NCI-H226 (cell line): Measurements from ENCODE around the gene BCLAF3.

Experiments used
- DNase-seq: peaks from one replicate; pipeline ENCODE4 v3.0.0-alpha.2; 2015

The BCLAF3 gene

GRCh38 chrX:19990556-19991349 is at the start of gene BCLAF3:
BCLAF3 (minus strand) TSS chrX:19991061; CDS start chrX:19970264, 20,797 bp downstream.
- peak; percentile 77 for DNase-seq

- DNase-seq: no peak
Measured at GRCh38 chrX:20038966-20039365, 48.1 kb upstream of the BCLAF3 start.

- DNase-seq: no peak
Measured at GRCh38 chrX:20037186-20037585, 46.3 kb upstream of the BCLAF3 start.

- no peak for DNase-seq
Measured at GRCh38 chrX:20032201-20032600, 41.3 kb upstream of the BCLAF3 start.

GRCh38 chrX:20029728-20030127 is 38.9 kb upstream of the BCLAF3 start:
- no peak for DNase-seq

GRCh38 chrX:20028588-20028987 is 37.7 kb upstream of the BCLAF3 start:
- no peak for DNase-seq

GRCh38 chrX:20026278-20026677 is 35.4 kb upstream of the BCLAF3 start:
- peak; percentile 48 for DNase-seq

GRCh38 chrX:20019672-20020365 is 29.0 kb upstream of the BCLAF3 start:
- DNase-seq: no peak

- DNase-seq: no peak
Measured at GRCh38 chrX:20016616-20016945, 25.7 kb upstream of the BCLAF3 start.

- DNase-seq: no peak
Measured at GRCh38 chrX:20015945-20016615, 25.2 kb upstream of the BCLAF3 start.

- no peak for DNase-seq
Measured at GRCh38 chrX:20015422-20015821, 24.6 kb upstream of the BCLAF3 start.

- DNase-seq: no peak
Measured at GRCh38 chrX:20011608-20012007, 20.7 kb upstream of the BCLAF3 start.

- DNase-seq: no peak
Measured at GRCh38 chrX:20007962-20008622, 17.2 kb upstream of the BCLAF3 start.

GRCh38 chrX:20005883-20006282 is 15.0 kb upstream of the BCLAF3 start:
- no peak for DNase-seq

- DNase-seq: no peak
Measured at GRCh38 chrX:20001588-20001987, 10.7 kb upstream of the BCLAF3 start.

GRCh38 chrX:19991350-19991718 is 473 bp upstream of the BCLAF3 start:
- no peak for DNase-seq

GRCh38 chrX:19990151-19990555 is 708 bp downstream of the BCLAF3 start:
- DNase-seq: no peak

GRCh38 chrX:19987856-19988255 is 3.0 kb downstream of the BCLAF3 start:
- no peak for DNase-seq

GRCh38 chrX:19986531-19986930 is 4.3 kb downstream of the BCLAF3 start:
- no peak for DNase-seq

- no peak for DNase-seq
Measured at GRCh38 chrX:19981947-19982346, 8.9 kb downstream of the BCLAF3 start.

GRCh38 chrX:19975845-19976244 is 15.0 kb downstream of the BCLAF3 start:
- no peak for DNase-seq

- DNase-seq: no peak
Measured at GRCh38 chrX:19972984-19973383, 17.9 kb downstream of the BCLAF3 start.

- no peak for DNase-seq
Measured at GRCh38 chrX:19968276-19968675, 22.6 kb downstream of the BCLAF3 start.

GRCh38 chrX:19966056-19966455 is 24.8 kb downstream of the BCLAF3 start:
- no peak for DNase-seq
